AG04450 (cell line): ENCODE results near the gene DDX27. TPM values are rescaled to one million over a fixed set of nuclear protein-coding genes. Genes with fewer than 3 reads are reported as not detected.

Source experiments
- CTCF ChIA-PET: fragments of 300-600, 350-600 bp; formaldehyde crosslinking; extraction: SDS; loops from one replicate; lab custom pipeline; 2022; ENCODE audit warnings: antibody characterized with exemption, inconsistent platforms; lab: Charles Lee
- POLR2A ChIA-PET: fragments of 350-600 bp; formaldehyde crosslinking; extraction: SDS; loops from one replicate; lab custom pipeline; 2021; ENCODE audit warnings: antibody characterized with exemption, inconsistent platforms; lab: Yijun Ruan, JAX
- DNase-seq: peaks from one replicate; pipeline ENCODE4 v3.0.0-alpha.2; 2011; ENCODE audit warnings: low read depth, low spot score
- H3K27ac ChIP-seq: one replicate; pipeline ENCODE4 v1.5.1; 2012; ENCODE audit warnings: low read depth, low read length, control low read depth
- H3K27me3 ChIP-seq: one replicate; pipeline ENCODE4 v1.6.0; 2012; ENCODE audit warnings: low read length; ENCODE audit not compliant: control insufficient read depth, insufficient read depth
- H3K4me3 ChIP-seq: 2 replicates; pipeline ENCODE4 v1.5.1; 2011; ENCODE audit warnings: mild to moderate bottlenecking, low read depth, low read length, control low read depth
- H3K9me3 ChIP-seq: 2 replicates; pipeline ENCODE4 v1.5.1; 2012; ENCODE audit warnings: low read length; ENCODE audit not compliant: control insufficient read depth, insufficient read depth
- polyA plus RNA-seq: library from polyadenylated mRNA; depleted of rRNA; stranded (reverse); fragments of >200 nt; gene quantifications from 2 replicates; pipeline ENCODE4 v1.2.3, GENCODE V29; 2011
- TF ChIP-seq, protein P1 (sequence below): IDR thresholded peaks from 2 replicates; pipeline ENCODE4 v1.5.1; 2011; ENCODE audit warnings: low read depth, low read length, control low read depth, inconsistent platforms

DDX27 gene
- polyA plus RNA-seq, 1 experiment, result 31.3 TPM

DNA sequence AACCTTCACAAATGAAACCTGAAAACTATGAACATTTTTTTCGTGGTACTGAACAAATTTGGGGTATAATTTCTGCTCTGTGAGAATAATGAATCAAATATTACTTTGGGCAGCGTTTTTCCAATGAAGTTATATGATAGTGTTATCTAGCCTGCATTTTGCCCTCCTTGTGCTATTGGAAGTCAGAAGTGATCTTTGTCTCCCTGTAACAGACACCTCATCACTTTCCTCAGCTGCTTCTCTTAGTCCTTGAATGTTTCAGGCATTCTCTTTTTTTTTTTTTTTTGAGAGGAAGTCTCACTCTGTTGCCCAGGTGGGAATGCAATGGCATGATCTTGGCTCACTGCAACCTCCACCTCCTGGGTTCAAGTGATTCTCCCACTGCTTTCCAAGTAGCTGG, 10.2 kb downstream of the DDX27 start:
- CTCF ChIA-PET, result interaction anchor here (1.0 kb wide), 1 partner anchor 97 kb away, joined by 3 read pairs; no protein-coding TSS in a partner anchor
- H3K4me3 ChIP-seq, result no peak overlapping the region
- no peak for DNase-seq
- H3K9me3 ChIP-seq, result no peaks in the 10 kb centered on the region
- TF ChIP-seq, protein P1, sequence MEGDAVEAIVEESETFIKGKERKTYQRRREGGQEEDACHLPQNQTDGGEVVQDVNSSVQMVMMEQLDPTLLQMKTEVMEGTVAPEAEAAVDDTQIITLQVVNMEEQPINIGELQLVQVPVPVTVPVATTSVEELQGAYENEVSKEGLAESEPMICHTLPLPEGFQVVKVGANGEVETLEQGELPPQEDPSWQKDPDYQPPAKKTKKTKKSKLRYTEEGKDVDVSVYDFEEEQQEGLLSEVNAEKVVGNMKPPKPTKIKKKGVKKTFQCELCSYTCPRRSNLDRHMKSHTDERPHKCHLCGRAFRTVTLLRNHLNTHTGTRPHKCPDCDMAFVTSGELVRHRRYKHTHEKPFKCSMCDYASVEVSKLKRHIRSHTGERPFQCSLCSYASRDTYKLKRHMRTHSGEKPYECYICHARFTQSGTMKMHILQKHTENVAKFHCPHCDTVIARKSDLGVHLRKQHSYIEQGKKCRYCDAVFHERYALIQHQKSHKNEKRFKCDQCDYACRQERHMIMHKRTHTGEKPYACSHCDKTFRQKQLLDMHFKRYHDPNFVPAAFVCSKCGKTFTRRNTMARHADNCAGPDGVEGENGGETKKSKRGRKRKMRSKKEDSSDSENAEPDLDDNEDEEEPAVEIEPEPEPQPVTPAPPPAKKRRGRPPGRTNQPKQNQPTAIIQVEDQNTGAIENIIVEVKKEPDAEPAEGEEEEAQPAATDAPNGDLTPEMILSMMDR, result no peak
- no peak overlapping the region for H3K27ac ChIP-seq
- H3K27me3 ChIP-seq, result no peaks in the 10 kb centered on the region
- POLR2A ChIA-PET, result no interaction called here

DNA sequence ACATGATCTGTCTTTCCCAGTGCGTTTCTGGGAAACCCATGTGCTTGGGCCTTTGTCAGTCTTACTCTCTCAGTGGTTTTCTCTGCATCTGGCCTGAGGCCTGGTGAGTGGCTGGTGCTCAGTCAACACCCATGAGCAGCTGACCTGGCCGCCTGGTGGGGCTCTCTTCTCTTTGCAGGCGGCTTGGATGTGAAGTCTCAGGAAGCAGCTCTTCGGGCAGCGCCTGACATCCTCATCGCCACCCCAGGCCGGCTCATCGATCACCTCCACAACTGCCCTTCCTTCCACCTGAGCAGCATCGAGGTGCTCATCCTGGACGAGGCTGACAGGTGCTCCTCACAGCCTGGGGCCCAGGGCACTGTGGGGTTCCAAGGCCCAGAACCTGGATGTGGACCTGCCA, 10.8 kb downstream of the DDX27 start:
- POLR2A ChIA-PET, result no interaction called here
- Histone ChIP-seq H3K4me3 (no peak overlapping the region), H3K27me3 (no peaks in the 10 kb centered on the region), H3K9me3 (no peaks in the 10 kb centered on the region), H3K27ac (no peak overlapping the region)
- CTCF ChIA-PET, result interaction anchor here (1.0 to 1.4 kb wide), 2 partner anchors 23 to 97 kb away, joined by 3 to 4 read pairs; no protein-coding TSS in a partner anchor
- TF ChIP-seq, protein P1, result no peak
- no peak for DNase-seq

DNA sequence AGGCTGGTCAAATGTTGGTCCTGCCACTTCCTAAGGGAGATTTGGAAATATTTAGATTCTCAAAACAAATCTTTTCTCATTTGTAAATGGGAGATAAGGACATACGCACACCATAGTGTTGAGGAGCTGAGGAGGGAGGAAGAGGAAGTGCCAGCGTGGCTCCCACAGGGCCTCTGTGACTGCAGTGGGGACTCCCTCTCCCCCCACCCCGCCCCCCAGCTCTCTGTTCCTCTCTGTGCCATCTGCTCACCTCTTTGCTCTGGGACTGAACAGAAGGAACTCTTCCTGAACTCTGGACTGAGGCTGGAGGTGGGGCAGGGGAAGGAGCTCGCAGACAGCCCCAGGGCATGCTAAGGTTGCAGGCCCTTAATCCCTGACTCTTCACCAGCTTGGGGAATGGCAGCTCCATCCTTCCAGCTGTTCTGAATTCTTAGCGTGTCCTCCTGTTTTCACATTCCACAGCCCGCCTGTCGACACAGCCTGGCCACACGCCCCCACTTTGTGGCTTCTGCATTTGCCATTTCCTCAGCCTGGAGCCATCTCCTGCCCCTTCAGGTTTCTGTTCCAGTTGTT, 11.4 kb downstream of the DDX27 start:
- POLR2A ChIA-PET, result interaction anchor here (0.7 kb wide), 1 partner anchor 120 kb away, joined by 7 read pairs; no protein-coding TSS in a partner anchor
- DNase-seq, result no peak

DNA sequence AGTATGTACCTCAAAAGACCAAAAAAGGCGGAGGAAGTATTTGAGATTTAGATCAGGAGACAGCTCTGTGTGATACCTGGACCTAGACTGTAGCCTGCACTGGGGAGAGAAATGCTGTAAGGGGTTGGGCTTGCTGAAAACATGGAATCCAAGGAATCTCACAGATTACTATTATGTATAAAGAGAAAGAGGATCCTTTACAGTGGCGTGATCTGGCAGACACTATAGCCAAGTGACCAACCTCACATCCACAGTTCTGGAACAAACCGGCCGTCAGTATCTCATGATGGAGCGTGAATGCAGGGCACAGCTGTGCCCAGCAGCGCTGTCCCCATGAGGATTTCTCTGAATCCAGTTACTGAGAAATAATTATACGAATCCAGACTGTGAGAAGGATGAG, 12.3 kb downstream of the DDX27 start:
- no peaks in the 10 kb centered on the region for H3K9me3 ChIP-seq
- CTCF ChIA-PET, result interaction anchor here (1.0 kb wide), 1 partner anchor 14 kb away, joined by 3 read pairs; no protein-coding TSS in a partner anchor
- DNase-seq, result no peak
- POLR2A ChIA-PET, result no interaction called here
- no peak overlapping the region for H3K27ac ChIP-seq
- TF ChIP-seq, protein P1, result no peak
- no peak overlapping the region for H3K4me3 ChIP-seq
- H3K27me3 ChIP-seq, result no peaks in the 10 kb centered on the region

More for the DNA sequence above, 11.4 kb downstream of the DDX27 start:
- Histone ChIP-seq H3K9me3 (no peaks in the 10 kb centered on the region), H3K27ac (no peak overlapping the region), H3K27me3 (no peaks in the 10 kb centered on the region), H3K4me3 (no peak overlapping the region)
- TF ChIP-seq, protein P1, result no peak
- CTCF ChIA-PET, result interaction anchor here (1.4 kb wide), 1 partner anchor 22 kb away, joined by 4 read pairs; no protein-coding TSS in a partner anchor

DNA sequence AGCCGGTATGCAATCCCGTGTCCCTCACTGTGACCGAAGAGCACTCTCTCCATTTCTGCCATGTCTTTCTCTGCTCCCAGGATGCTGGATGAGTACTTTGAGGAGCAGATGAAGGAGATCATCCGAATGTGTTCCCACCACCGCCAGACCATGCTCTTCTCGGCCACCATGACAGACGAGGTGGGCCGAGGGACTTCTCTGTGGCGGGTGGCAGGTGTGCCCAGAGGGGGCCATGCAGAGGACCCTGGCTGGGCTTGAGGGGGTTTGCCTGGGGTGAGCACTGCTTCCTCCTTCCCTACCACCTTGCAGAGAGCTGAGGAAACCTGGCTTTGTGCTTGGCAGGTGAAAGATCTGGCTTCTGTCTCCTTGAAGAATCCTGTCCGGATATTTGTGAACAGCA, 14.0 kb downstream of the DDX27 start:
- DNase-seq, result no peak
- Histone ChIP-seq H3K9me3 (no peaks in the 10 kb centered on the region), H3K27me3 (no peaks in the 10 kb centered on the region), H3K4me3 (no peak overlapping the region), H3K27ac (no peak overlapping the region)
- CTCF ChIA-PET, result interaction anchor here (1.2 kb wide), 1 partner anchor 13 kb away, joined by 3 read pairs; no protein-coding TSS in a partner anchor
- TF ChIP-seq, protein P1, result no peak
- POLR2A ChIA-PET, result no interaction called here
